ENCODE results near the gene FXYD7.

The FXYD7 gene

GRCh38 chr19:35199481-35199880 is 56.4 kb downstream of the FXYD7 start:
- no peak for DNase-seq (ENCODE audit: low spot score)

DNA sequence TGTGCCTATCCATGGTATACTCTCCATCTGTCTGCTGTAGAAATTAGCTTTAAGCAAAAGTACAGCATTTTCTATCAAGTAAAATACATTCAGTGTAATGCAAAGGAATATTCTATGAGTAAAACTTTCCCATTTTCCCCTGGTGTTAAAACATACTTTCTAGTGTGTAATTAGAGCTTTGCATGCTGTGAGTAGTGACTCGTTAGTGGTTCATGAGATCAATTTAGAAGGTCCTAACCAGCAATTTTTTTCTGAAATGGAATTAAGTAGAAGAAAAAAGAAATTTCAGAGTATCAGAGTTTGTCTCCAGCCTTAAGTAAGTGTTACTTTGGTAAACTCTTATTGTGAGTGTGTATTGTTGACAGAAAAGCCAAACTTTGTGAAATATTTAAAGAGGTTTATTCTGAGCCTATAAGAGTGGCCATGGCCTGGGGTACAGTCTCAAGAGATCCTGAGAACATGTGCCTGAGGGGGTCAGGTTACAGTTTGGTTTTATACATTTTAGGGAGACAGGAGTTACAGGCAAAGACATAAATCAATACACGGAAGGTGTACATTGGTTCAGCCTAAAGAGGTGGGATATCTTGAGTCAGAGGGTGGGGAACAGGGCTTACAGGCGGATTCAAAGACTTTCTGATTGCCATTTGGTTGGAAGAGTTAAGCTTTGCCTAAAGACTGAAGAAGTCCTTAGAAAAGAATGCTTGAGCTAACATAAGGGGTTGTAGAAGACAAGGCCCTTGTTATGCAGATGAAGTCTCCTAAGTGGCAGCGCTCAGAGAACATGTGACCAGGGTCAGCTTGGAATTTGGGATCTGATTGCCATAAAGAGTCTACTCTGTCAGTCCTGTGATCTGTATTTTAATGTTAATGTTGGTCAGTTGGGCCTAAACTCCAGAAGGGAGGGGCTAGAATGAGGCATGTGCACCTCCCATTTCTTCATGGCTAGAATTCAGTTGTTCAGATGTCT is 60.0 kb downstream of the FXYD7 start:
- no peak for DNase-seq (ENCODE audit: low spot score)

Data from pons (tissue), 1 donor.